HEK293 (cell line): ENCODE measurements around the gene PCED1A.

ENCODE experiments used
- ATF2 ChIP-seq: fragments of 450-650 bp; formaldehyde crosslinking; IDR thresholded peaks from 2 replicates; pipeline ENCODE4 v1.5.1; 2016; ENCODE audit warnings: missing biosample characterization, missing genetic modification characterization, low read depth
- BCL11A ChIP-seq: fragments of 450-650 bp; formaldehyde crosslinking; IDR thresholded peaks from 2 replicates; pipeline ENCODE4 v1.5.1; 2016; ENCODE audit warnings: low read depth, missing biosample characterization, missing genetic modification characterization
- CTCF ChIP-seq: fragments of 450-650 bp; formaldehyde crosslinking; IDR thresholded peaks from 2 replicates; pipeline ENCODE4 v1.5.1; 2016; ENCODE audit warnings: missing biosample characterization, missing genetic modification characterization
- SETDB1 ChIP-seq: IDR thresholded peaks from one replicate; pipeline ENCODE4 v1.6.1; 2017; ENCODE audit warnings: mild to moderate bottlenecking, low read length, moderate library complexity, mixed read lengths; ENCODE audit not compliant: insufficient read length
- YY1 ChIP-seq: fragments of 450-650 bp; formaldehyde crosslinking; IDR thresholded peaks from 2 replicates; pipeline ENCODE4 v1.5.1; 2018; ENCODE audit warnings: missing biosample characterization, missing genetic modification characterization
- ZBTB10 ChIP-seq: fragments of 450-650 bp; formaldehyde crosslinking; IDR thresholded peaks from 2 replicates; pipeline ENCODE4 v1.5.1; 2016; ENCODE audit warnings: missing biosample characterization, missing genetic modification characterization
- ZEB2 ChIP-seq: fragments of 450-650 bp; formaldehyde crosslinking; IDR thresholded peaks from 2 replicates; pipeline ENCODE4 v1.5.1; 2016; ENCODE audit warnings: missing biosample characterization, missing genetic modification characterization
- ZFP69B ChIP-seq: fragments of 450-650 bp; formaldehyde crosslinking; IDR thresholded peaks from 2 replicates; pipeline ENCODE4 v1.5.1; 2016; ENCODE audit warnings: missing biosample characterization, missing genetic modification characterization
- ZNF138 ChIP-seq: fragments of 450-650 bp; formaldehyde crosslinking; IDR thresholded peaks from 2 replicates; pipeline ENCODE4 v1.5.1; 2016; ENCODE audit warnings: missing biosample characterization, missing genetic modification characterization, borderline replicate concordance
- ZNF184 ChIP-seq: fragments of 450-650 bp; IDR thresholded peaks from 2 replicates; pipeline ENCODE4 v1.5.1; 2018; ENCODE audit warnings: missing biosample characterization, mild to moderate bottlenecking, missing genetic modification characterization
- ZNF350 ChIP-seq: fragments of 450-650 bp; formaldehyde crosslinking; IDR thresholded peaks from 2 replicates; pipeline ENCODE4 v1.5.0; 2017; ENCODE audit warnings: missing biosample characterization, mild to moderate bottlenecking, missing genetic modification characterization
- ZNF488 ChIP-seq: fragments of 450-650 bp; formaldehyde crosslinking; IDR thresholded peaks from 2 replicates; pipeline ENCODE4 v1.5.1; 2016; ENCODE audit warnings: missing biosample characterization, missing genetic modification characterization

GRCh38 chr20:2797136-2797983 lies 43.1 kb downstream of the PCED1A start:
- TF ChIP-seq ATF2 (tag by site-specific recombination), result no peak
- no peak for TF ChIP-seq CTCF (tag by site-specific recombination)
- no peak for TF ChIP-seq ZBTB10
- TF ChIP-seq ZNF138 (tag by site-specific recombination), result no peak
- no peak for TF ChIP-seq BCL11A (tag by site-specific recombination)
- TF ChIP-seq ZEB2, result no peak
- TF ChIP-seq ZFP69B (tag by site-specific recombination), result no peak
- no peak for TF ChIP-seq ZNF350 (tag by site-specific recombination)
- TF ChIP-seq YY1 (tag by site-specific recombination), result no peak
- TF ChIP-seq ZNF184 (tag by site-specific recombination), result no peak
- TF ChIP-seq ZNF488 (tag by site-specific recombination), result no peak
- TF ChIP-seq SETDB1, result no peak
